ENCODE data around the gene LTB4R. TPM values are rescaled to one million over a fixed set of nuclear protein-coding genes. Genes with fewer than 3 reads are reported as not detected.

The LTB4R gene
- total RNA-seq, 4 donors from 2014 or later, result 3.7 to 19.5 (median 5.6) TPM

DNA sequence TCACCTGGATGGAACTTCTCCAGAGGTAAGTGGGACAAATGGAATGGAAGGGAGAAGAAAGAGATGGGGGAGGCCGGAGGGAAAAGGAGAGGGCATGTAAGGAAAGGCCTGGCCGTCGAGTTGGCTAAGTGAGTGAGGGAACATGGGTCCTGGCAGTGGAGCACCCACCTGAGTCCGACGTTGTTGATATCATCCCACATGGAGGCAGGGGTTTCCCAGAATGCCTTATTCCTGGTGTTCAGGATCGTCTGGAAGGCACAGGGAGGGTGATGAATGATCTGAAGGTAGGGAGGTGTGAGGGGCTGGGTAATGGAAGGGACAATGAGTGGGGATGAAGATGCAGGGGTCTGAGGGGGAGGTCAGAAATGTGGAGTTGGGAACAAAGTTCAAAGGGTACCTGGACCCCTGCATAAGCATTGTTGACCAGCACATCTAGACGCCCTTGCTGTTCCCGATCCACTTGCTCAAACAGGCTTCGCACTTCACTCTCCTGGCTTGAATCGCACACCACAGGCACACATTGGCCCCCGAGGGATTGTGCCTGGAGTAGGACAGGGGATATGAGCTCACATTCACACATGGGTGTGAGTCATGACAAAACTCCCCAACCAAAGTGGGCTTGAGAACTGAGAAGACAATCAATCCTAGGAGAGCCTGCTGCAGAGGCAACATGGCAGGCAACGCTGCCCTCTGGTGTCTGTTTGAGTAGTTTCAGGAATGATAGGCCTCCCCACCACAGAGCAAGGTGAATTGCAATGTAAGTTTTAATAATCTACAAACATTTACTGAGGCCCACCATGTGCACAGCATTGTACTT, 14.8 kb upstream of the LTB4R start:
- Histone ChIP-seq H3K9me3 (no peaks in the 10 kb centered on the region), H3K36me3 (no peaks in the 10 kb centered on the region), H3K27me3 (no peaks in the 10 kb centered on the region), H3K27ac (no peak overlapping the region), H3K4me3 (no peak overlapping the region), H3K4me1 (no peaks in the 10 kb centered on the region)
- TF ChIP-seq, protein P1, sequence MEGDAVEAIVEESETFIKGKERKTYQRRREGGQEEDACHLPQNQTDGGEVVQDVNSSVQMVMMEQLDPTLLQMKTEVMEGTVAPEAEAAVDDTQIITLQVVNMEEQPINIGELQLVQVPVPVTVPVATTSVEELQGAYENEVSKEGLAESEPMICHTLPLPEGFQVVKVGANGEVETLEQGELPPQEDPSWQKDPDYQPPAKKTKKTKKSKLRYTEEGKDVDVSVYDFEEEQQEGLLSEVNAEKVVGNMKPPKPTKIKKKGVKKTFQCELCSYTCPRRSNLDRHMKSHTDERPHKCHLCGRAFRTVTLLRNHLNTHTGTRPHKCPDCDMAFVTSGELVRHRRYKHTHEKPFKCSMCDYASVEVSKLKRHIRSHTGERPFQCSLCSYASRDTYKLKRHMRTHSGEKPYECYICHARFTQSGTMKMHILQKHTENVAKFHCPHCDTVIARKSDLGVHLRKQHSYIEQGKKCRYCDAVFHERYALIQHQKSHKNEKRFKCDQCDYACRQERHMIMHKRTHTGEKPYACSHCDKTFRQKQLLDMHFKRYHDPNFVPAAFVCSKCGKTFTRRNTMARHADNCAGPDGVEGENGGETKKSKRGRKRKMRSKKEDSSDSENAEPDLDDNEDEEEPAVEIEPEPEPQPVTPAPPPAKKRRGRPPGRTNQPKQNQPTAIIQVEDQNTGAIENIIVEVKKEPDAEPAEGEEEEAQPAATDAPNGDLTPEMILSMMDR (IDR thresholded peaks at IDR 0.05), result peak; percentile 50 to 63 (median 57)
- no peak for TF ChIP-seq POLR2A (IDR thresholded peaks at IDR 0.05)
- intact Hi-C loops (cut with DNase I; ENCODE audit: low total_unique reads), result loop anchor here (10.0 kb wide), 1 partner anchor 52 kb away; the partner anchor contains the start of gene TINF2
- peak; percentile 32 to 50 for DNase-seq

DNA sequence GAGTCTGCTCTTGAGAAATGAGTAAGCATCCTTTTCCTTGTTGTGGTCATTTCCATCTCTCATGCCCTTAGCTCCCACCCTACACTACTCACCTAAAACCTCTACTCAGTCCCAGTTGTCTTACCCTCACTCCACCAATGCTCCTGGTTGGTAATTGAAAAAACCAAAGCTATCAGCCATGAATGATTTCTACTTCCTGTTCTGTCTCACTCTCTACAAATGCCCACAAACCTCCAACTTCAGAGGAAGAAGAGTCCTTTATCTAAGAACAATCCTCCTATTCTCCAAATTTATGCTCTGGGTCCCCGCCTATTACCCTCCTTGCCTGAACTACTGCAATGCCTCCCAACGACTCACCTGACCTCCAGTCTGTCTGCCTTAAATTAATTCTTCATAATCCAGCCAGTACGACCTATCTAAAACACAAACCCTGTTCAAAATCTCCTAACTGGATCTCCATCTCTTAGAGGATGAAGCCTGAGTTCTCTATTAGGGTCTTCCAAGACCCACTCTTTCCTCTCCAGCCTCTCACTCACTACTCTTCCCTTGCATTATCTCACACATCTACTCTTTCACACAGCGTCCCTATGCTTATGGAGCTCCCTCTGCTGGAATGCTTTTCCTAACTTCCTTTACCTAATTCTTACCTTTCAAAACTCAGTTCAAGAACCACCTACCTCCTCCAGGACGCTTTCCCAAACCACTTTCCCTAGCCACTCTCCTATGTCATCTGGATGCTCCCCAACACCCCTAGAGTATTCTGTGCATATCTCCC, 13.9 kb upstream of the LTB4R start:
- H3K27ac ChIP-seq, result no peak overlapping the region
- H3K9me3 ChIP-seq, result no peaks in the 10 kb centered on the region
- TF ChIP-seq POLR2A (IDR thresholded peaks at IDR 0.05), result no peak
- DNase-seq, result no peak
- H3K36me3 ChIP-seq, result no peaks in the 10 kb centered on the region
- no peaks in the 10 kb centered on the region for H3K4me1 ChIP-seq
- H3K27me3 ChIP-seq, result no peaks in the 10 kb centered on the region
- H3K4me3 ChIP-seq, result no peak overlapping the region
- intact Hi-C loops (cut with DNase I; ENCODE audit: low total_unique reads), result loop anchor here (10.0 kb wide), 1 partner anchor 53 kb away; the partner anchor contains the start of gene TINF2

DNA sequence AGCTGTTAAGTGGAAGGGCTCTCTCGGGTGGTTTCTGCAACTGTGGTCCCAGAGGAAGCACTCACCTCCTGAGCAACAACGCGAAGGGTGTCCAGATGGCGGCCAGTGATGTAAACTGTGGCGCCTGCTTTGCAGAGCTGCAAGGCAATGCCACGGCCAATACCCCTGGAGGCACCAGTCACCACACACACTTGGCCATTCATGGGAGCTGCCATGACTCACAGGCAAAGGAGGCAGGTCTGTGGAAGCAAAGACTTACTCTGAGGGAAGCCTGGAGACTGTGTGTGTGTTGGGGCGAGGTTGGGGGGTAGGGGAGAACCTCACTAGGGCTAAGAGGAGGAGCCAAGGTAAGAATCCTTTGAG, 12.4 kb upstream of the LTB4R start:
- no peaks in the 10 kb centered on the region for H3K36me3 ChIP-seq
- peak overlapping the region; percentile 77 to 85 for H3K27ac ChIP-seq
- TF ChIP-seq, protein P1 (IDR thresholded peaks at IDR 0.05), result no peak
- no peak for TF ChIP-seq POLR2A (IDR thresholded peaks at IDR 0.05)
- H3K9me3 ChIP-seq, result no peaks in the 10 kb centered on the region
- H3K4me3 ChIP-seq, result peak overlapping the region; percentile 90 to 93
- DNase-seq, result no peak
- no peaks in the 10 kb centered on the region for H3K27me3 ChIP-seq
- intact Hi-C loops (cut with DNase I; ENCODE audit: low total_unique reads), result loop anchor here (10.0 kb wide), 1 partner anchor 54 kb away; the partner anchor contains the start of gene TINF2
- no peaks in the 10 kb centered on the region for H3K4me1 ChIP-seq

DNA sequence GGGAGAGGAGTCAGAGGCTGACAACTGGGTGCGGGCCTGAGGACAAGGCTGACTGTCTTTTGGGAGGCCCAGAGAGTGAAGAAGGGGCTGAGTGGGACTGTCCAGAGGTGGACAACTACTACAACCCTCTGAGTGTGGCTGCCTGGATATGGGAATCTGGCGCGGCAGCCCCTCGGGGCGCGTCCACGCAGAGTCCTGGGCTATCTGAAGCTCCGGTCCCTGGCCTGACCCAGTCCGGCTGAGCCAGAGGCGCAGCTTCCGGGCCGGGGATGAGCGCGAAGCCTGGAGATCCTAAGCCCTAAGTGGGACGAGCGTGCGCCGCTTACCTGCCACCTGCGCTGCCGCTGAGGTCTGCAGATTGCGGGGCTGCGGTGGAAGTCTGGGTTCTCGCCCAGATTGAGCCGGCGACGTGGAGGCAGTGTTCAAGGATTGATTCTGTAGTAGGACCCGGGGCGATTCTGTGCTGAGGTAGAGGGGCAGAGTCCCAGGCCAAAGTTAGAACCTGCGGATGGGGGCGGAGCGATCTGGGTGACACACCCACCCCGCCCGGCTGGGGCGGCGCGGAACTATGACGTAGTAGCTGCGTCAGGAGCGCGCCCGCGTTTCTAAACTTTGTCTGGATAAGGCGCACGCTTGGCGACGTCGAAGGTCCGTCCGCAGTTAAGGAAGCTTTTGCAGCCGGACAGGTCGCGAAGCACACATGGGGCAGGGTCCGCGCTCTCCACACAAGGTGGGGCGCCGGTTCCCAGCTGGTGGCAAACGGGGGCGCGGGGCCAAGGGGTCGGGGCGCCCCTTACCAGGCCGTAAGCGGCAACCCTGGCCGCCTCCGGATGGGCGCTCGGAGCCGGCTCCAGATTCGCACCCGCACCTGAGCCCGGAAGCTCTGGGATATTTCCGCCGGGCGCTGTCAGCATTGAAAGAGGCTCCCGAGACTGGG, 11.8 kb upstream of the LTB4R start, which contains the start of the genes DHRS1 and NOP9:
Gene DHRS1, minus strand, starts transcription at position 526 of the 937 bp plus-strand sequence. CDS start 674 bp downstream, outside the sequence.
Gene NOP9, plus strand, starts transcription at position 596 of the 937 bp plus-strand sequence. Its CDS starts 105 bp downstream, at position 701.
- no peaks in the 10 kb centered on the region for H3K36me3 ChIP-seq

More for the DNA sequence above, 11.8 kb upstream of the LTB4R start, which contains the start of the genes DHRS1 and NOP9:
- TF ChIP-seq, protein P1 (IDR thresholded peaks at IDR 0.05), result peak in 2 of 4 experiments; percentile 17 to 21
- TF ChIP-seq POLR2A (IDR thresholded peaks at IDR 0.05), result peak; percentile 35 to 62
- peak within 1 kb of the TSS; percentile 77 to 85 for H3K27ac ChIP-seq
- DNase-seq, result peak; percentile 89 to 92
- H3K4me1 ChIP-seq, result no peaks in the 10 kb centered on the region
- H3K9me3 ChIP-seq, result no peaks in the 10 kb centered on the region
- no peaks in the 10 kb centered on the region for H3K27me3 ChIP-seq
- intact Hi-C loops (cut with DNase I; ENCODE audit: low total_unique reads), result loop anchor here (10.0 kb wide), 1 partner anchor 55 kb away; the partner anchor contains the start of gene TINF2
- H3K4me3 ChIP-seq, result peak within 1 kb of the TSS; percentile 90 to 93
